SK-N-SH (cell line): ENCODE results near the gene CA10. TPM values are rescaled to one million over a fixed set of nuclear protein-coding genes. Genes with fewer than 3 reads are reported as not detected.

Experiments
- CTCF ChIA-PET: fragments of 300-600, 350-600 bp; formaldehyde crosslinking; extraction: SDS; loops from one replicate; lab custom pipeline; 2021; lab: Yijun Ruan, JAX
- POLR2A ChIA-PET: fragments of 350-600 bp; sonication (Branson Sonifier 250); formaldehyde crosslinking; extraction: SDS; loops from one replicate; lab custom pipeline; 2020; ENCODE audit warnings: antibody characterized with exemption, inconsistent platforms; lab: Yijun Ruan, JAX
- DNase-seq: peaks from one replicate; pipeline ENCODE4 v3.0.0; 2012
- H2AFZ ChIP-seq: fragments of 200-600 bp; sonication (generic); 2 replicates; pipeline ENCODE4 v1.8.1; 2016; ENCODE audit warnings: antibody characterized with exemption, mild to moderate bottlenecking, low read depth
- H3F3A ChIP-seq: fragments of 200-600 bp; sonication (generic); replicated peaks from 2 replicates; pipeline ENCODE3; 2016; ENCODE audit warnings: antibody characterized with exemption, mild to moderate bottlenecking; ENCODE audit not compliant: insufficient read depth
- H3K27ac ChIP-seq, 2 experiments: fragments of 200-500 bp in 1 of 2; fragments of 200-600 bp in 1 of 2; sonication (Bioruptor generic) in 1 of 2; sonication (generic), shearing (Covaris generic) in 1 of 2; 2 replicates each; pipeline versions ENCODE4 v1.5.1 to v1.6.1; 2014 to 2016; ENCODE audit warnings: low read depth in 2 of 2, inconsistent platforms in 1 of 2, low read length in 1 of 2, mild to moderate bottlenecking in 1 of 2, mixed read lengths in 1 of 2
- H3K27me3 ChIP-seq: fragments of 200-600 bp; sonication (generic), shearing (Covaris generic); 2 replicates; pipeline ENCODE4 v1.6.1; 2016; ENCODE audit warnings: mixed run types; ENCODE audit not compliant: insufficient read depth
- H3K36me3 ChIP-seq, 2 experiments: fragments of 200-500 bp in 1 of 2; fragments of 200-600 bp in 1 of 2; sonication (Bioruptor generic) in 1 of 2; sonication (generic) in 1 of 2; replicated peaks in 1 of 2; 2 replicates each; pipeline versions ENCODE3 to v1.5.1; 2014 to 2016; ENCODE audit warnings: low read length in 1 of 2, mild to moderate bottlenecking in 1 of 2; ENCODE audit not compliant: insufficient read depth in 2 of 2, control insufficient read depth in 1 of 2
- H3K4me1 ChIP-seq, 2 experiments: fragments of 200-500 bp in 1 of 2; fragments of 200-600 bp in 1 of 2; sonication (Bioruptor generic) in 1 of 2; sonication (generic), shearing (Covaris generic) in 1 of 2; 2 replicates each; pipeline versions ENCODE4 v1.5.1 to v1.6.1; 2014 to 2016; ENCODE audit warnings: low read depth in 1 of 2, low read length in 1 of 2, mixed run types in 1 of 2; ENCODE audit not compliant: insufficient read depth in 2 of 2, control insufficient read depth in 1 of 2
- H3K4me2 ChIP-seq: fragments of 200-600 bp; sonication (generic), shearing (Covaris generic); 2 replicates; pipeline ENCODE4 v1.6.1; 2017; ENCODE audit warnings: mixed run types
- H3K4me3 ChIP-seq, 2 experiments: fragments of 200-500 bp in 1 of 2; fragments of 200-600 bp in 1 of 2; sonication (Bioruptor generic) in 1 of 2; sonication (generic), shearing (Covaris generic) in 1 of 2; 2 replicates each; pipeline versions ENCODE4 v1.5.1 to v1.8.1; 2014 to 2016; ENCODE audit warnings: low read depth in 2 of 2, inconsistent platforms in 1 of 2, low read length in 1 of 2, mild to moderate bottlenecking in 1 of 2, mixed read lengths in 1 of 2, moderate library complexity in 1 of 2
- H3K79me2 ChIP-seq: fragments of 200-600 bp; sonication (generic); 2 replicates; pipeline ENCODE4 v1.8.1; 2017; ENCODE audit warnings: mild to moderate bottlenecking; ENCODE audit not compliant: insufficient read depth
- H3K9ac ChIP-seq: fragments of 200-600 bp; sonication (generic); 2 replicates; pipeline ENCODE4 v1.6.1; 2017; ENCODE audit warnings: mixed run types
- H3K9me2 ChIP-seq: fragments of 200-600 bp; sonication (generic); 2 replicates; pipeline ENCODE4 v1.6.1; 2017; ENCODE audit warnings: mixed run types
- H3K9me3 ChIP-seq: fragments of 200-600 bp; sonication (generic); 2 replicates; pipeline ENCODE4 v1.6.1; 2017; ENCODE audit warnings: mixed run types, mild to moderate bottlenecking, moderate library complexity
- H4K20me1 ChIP-seq: fragments of 200-600 bp; sonication (generic); 2 replicates; pipeline ENCODE4 v1.6.1; 2017; ENCODE audit warnings: mild to moderate bottlenecking, mixed run types; ENCODE audit not compliant: insufficient read depth
- ELF1 ChIP-seq: IDR thresholded peaks from 2 replicates; pipeline ENCODE4 v1.4.0; 2012
- EP300 ChIP-seq, 2 experiments: IDR thresholded peaks; 2 replicates each; pipeline versions ENCODE4 v1.4.0 to v1.6.1; 2012; ENCODE audit warnings: borderline replicate concordance in 1 of 2, low read depth in 1 of 2, low read length in 1 of 2
- EZH2phosphoT487 ChIP-seq: fragments of 200-600 bp; sonication (generic); IDR thresholded peaks from 2 replicates; pipeline ENCODE4 v1.6.1; 2017; ENCODE audit warnings: low read depth, mixed run types, mild to moderate bottlenecking, antibody characterized with exemption, moderate library complexity, borderline replicate concordance
- MXI1 ChIP-seq: IDR thresholded peaks from 2 replicates; pipeline ENCODE4 v1.6.1; 2012; ENCODE audit warnings: mild to moderate bottlenecking, low read depth, low read length, improper control_type of control experiment
- NFIC ChIP-seq: IDR thresholded peaks from 2 replicates; pipeline ENCODE4 v1.4.0; 2012; ENCODE audit warnings: borderline replicate concordance
- POLR2AphosphoS5 ChIP-seq: IDR thresholded peaks from 2 replicates; pipeline ENCODE4 v1.6.1; 2012; ENCODE audit warnings: low read depth, low read length
- RAD21 ChIP-seq: IDR thresholded peaks from 2 replicates; pipeline ENCODE4 v1.6.1; 2012; ENCODE audit warnings: mild to moderate bottlenecking, low read length
- RCOR1 ChIP-seq: fragments of 150-350 bp; IDR thresholded peaks from 2 replicates; pipeline ENCODE4 v1.6.1; 2017; ENCODE audit warnings: antibody characterized with exemption, low read length
- SMC3 ChIP-seq: IDR thresholded peaks from 2 replicates; pipeline ENCODE4 v1.6.1; 2012; ENCODE audit warnings: low read depth, low read length, improper control_type of control experiment
- TEAD4 ChIP-seq: IDR thresholded peaks from 2 replicates; pipeline ENCODE4 v1.4.0; 2012; ENCODE audit warnings: mild to moderate bottlenecking, borderline replicate concordance; ENCODE audit not compliant: insufficient read depth
- USF2 ChIP-seq: fragments of 150-350 bp; IDR thresholded peaks from 2 replicates; pipeline ENCODE4 v1.6.1; 2017; ENCODE audit warnings: antibody characterized with exemption, low read length, low read depth, borderline replicate concordance
- WGBS: methylation state at CpG from one replicate; pipeline ENCODE4 v1.1.6; 2017; ENCODE audit warnings: low lambda C conversion rate; 5-methylcytosine and 5-hydroxymethylcytosine counted together
- polyA plus RNA-seq, 3 experiments: library from polyadenylated mRNA; depleted of rRNA; stranded (reverse); fragments of >200 nt; gene quantifications; 2 replicates each; pipeline ENCODE4 v1.2.3, GENCODE V29; 2012
- TF ChIP-seq, protein P1 (sequence below): IDR thresholded peaks from 2 replicates; pipeline ENCODE4 v1.4.0; 2012; ENCODE audit warnings: low read depth, borderline replicate concordance
- TF ChIP-seq, protein P2 (sequence below): IDR thresholded peaks from 2 replicates; pipeline ENCODE4 v1.4.0; 2012; ENCODE audit warnings: low read depth, borderline replicate concordance
- TF ChIP-seq, protein P3 (sequence below): IDR thresholded peaks from 2 replicates; pipeline ENCODE4; 2012
- TF ChIP-seq, protein P4 (sequence below): IDR thresholded peaks from 2 replicates; pipeline ENCODE4 v1.4.0; 2012; ENCODE audit warnings: low read depth

CA10 gene
- polyA plus RNA-seq, 1 of the 3 experiments (the other 2 are of a cell fraction), result not detected

- Histone ChIP-seq H3K79me2 (no peaks in the 10 kb centered on the region), H3K9ac (no peak overlapping the region), H3K4me3 (no peak overlapping the region), H3K4me2 (no peak overlapping the region), H4K20me1 (no peaks in the 10 kb centered on the region), H3F3A (no peaks in the 10 kb centered on the region), H3K9me3 (peaks cover 14% of the 10 kb centered on the region; the same call in 1 of the 2 replicates), H3K4me1 (peaks cover 0 to 2% of the 10 kb centered on the region in 2 experiments; a peak in 1 of 4 replicates), H3K36me3 (no peaks in the 10 kb centered on the region), H3K27me3 (no peaks in the 10 kb centered on the region), H3K9me2 (no peaks in the 10 kb centered on the region), H3K27ac (no peak overlapping the region), H2AFZ (no peak overlapping the region)
- ChIA-PET POLR2A (no interaction called here), CTCF (interaction anchor here (1.0 to 1.3 kb wide), 3 partner anchors 9 to 97 kb away, joined by 3 to 4 read pairs (median 4); no protein-coding TSS in a partner anchor)
- DNase-seq, result no peak
- TF ChIP-seq SMC3, result no peak
- TF ChIP-seq, protein P1, sequence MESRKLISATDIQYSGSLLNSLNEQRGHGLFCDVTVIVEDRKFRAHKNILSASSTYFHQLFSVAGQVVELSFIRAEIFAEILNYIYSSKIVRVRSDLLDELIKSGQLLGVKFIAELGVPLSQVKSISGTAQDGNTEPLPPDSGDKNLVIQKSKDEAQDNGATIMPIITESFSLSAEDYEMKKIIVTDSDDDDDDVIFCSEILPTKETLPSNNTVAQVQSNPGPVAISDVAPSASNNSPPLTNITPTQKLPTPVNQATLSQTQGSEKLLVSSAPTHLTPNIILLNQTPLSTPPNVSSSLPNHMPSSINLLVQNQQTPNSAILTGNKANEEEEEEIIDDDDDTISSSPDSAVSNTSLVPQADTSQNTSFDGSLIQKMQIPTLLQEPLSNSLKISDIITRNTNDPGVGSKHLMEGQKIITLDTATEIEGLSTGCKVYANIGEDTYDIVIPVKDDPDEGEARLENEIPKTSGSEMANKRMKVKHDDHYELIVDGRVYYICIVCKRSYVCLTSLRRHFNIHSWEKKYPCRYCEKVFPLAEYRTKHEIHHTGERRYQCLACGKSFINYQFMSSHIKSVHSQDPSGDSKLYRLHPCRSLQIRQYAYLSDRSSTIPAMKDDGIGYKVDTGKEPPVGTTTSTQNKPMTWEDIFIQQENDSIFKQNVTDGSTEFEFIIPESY, result no peak
- no peak for TF ChIP-seq EZH2phosphoT487
- TF ChIP-seq, protein P2, sequence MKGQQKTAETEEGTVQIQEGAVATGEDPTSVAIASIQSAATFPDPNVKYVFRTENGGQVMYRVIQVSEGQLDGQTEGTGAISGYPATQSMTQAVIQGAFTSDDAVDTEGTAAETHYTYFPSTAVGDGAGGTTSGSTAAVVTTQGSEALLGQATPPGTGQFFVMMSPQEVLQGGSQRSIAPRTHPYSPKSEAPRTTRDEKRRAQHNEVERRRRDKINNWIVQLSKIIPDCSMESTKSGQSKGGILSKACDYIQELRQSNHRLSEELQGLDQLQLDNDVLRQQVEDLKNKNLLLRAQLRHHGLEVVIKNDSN, result no peak
- TF ChIP-seq EP300 (IDR thresholded peaks at IDR 0.05; ENCODE audit: borderline replicate concordance in 1 of 2, low read depth in 1 of 2, low read length in 1 of 2), result no peak
- no peak for TF ChIP-seq NFIC
- TF ChIP-seq, protein P3, sequence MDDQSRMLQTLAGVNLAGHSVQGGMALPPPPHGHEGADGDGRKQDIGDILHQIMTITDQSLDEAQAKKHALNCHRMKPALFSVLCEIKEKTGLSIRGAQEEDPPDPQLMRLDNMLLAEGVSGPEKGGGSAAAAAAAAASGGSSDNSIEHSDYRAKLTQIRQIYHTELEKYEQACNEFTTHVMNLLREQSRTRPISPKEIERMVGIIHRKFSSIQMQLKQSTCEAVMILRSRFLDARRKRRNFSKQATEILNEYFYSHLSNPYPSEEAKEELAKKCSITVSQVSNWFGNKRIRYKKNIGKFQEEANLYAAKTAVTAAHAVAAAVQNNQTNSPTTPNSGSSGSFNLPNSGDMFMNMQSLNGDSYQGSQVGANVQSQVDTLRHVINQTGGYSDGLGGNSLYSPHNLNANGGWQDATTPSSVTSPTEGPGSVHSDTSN, result no peak
- 16% methylated on average over 5 of the region's 5 CpGs for WGBS
These were observed 200.7 kb downstream of the CA10 start for GRCh38 chr17:51957786-51958185.

GRCh38 chr17:51955245-51955644 is 203.3 kb downstream of the CA10 start:
- H2AFZ ChIP-seq, result no peak overlapping the region
- no peaks in the 10 kb centered on the region for H3K79me2 ChIP-seq
- no peaks in the 10 kb centered on the region for H3K36me3 ChIP-seq
- no peak for DNase-seq
- ChIA-PET POLR2A (no interaction called here), CTCF (interaction anchor here (0.7 to 1.2 kb wide), 3 partner anchors 34 to 583 kb away, joined by 3 read pairs; no protein-coding TSS in a partner anchor)
- no peak overlapping the region for H3K4me3 ChIP-seq
- H3F3A ChIP-seq, result no peaks in the 10 kb centered on the region
- H3K9ac ChIP-seq, result no peak overlapping the region
- H3K4me1 ChIP-seq, result peaks cover 0 to 2% of the 10 kb centered on the region in 2 experiments; a peak in 1 of 4 replicates
- no peaks in the 10 kb centered on the region for H3K27me3 ChIP-seq
- no peaks in the 10 kb centered on the region for H3K9me2 ChIP-seq
- no peak for TF ChIP-seq RCOR1
- TF ChIP-seq SMC3, result no peak
- TF ChIP-seq, protein P2, result no peak
- TF ChIP-seq TEAD4, result no peak
- no peak for TF ChIP-seq POLR2AphosphoS5
- TF ChIP-seq MXI1, result no peak
- no peak for TF ChIP-seq RAD21
- TF ChIP-seq, protein P4, sequence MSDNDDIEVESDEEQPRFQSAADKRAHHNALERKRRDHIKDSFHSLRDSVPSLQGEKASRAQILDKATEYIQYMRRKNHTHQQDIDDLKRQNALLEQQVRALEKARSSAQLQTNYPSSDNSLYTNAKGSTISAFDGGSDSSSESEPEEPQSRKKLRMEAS, result no peak
- TF ChIP-seq USF2, result no peak
- no peak for TF ChIP-seq ELF1
- H4K20me1 ChIP-seq, result no peaks in the 10 kb centered on the region
- 11% methylated on average over 2 of the region's 2 CpGs for WGBS
- no peak overlapping the region for H3K27ac ChIP-seq
- H3K9me3 ChIP-seq, result peaks cover 1% of the 10 kb centered on the region; the same call in 1 of the 2 replicates
- H3K4me2 ChIP-seq, result no peak overlapping the region
